ENCODE measurements around the gene BCL2L13. TPM values are rescaled to one million over a fixed set of nuclear protein-coding genes. Genes with fewer than 3 reads are reported as not detected.
A peak's percentile ranks its signal among the peaks of the same experiment; 100 is the strongest.

BCL2L13 gene
- total RNA-seq, 6 donors from 2014 or later, result 40.4 to 67.1 (median 45.7) TPM

GRCh38 chr22:17739196-17739975 is 100.8 kb downstream of the BCL2L13 start:
- TF ChIP-seq CTCF (IDR thresholded peaks at IDR 0.05) (no peak), POLR2A (IDR thresholded peaks at IDR 0.05) (no peak), EP300 (IDR thresholded peaks at IDR 0.05) (no peak), POLR2AphosphoS5 (IDR thresholded peaks at IDR 0.05) (no peak)
- 93 to 95% methylated on average over 28 of the region's 36 CpGs for whole genome bisulfite sequencing, 2 donors

GRCh38 chr22:17741866-17742526 is 103.4 kb downstream of the BCL2L13 start:
- Histone ChIP-seq H3K36me3 (peaks cover 0 to 20% (median 17%) of the 10 kb centered on the region in 4 donors), H3K27me3 (no peaks in the 10 kb centered on the region), H3K4me3 (no peak overlapping the region), H3K4me1 (peaks cover 0 to 7% (median 3%) of the 10 kb centered on the region in 4 donors), H3K9me3 (no peaks in the 10 kb centered on the region), H3K27ac (no peak overlapping the region)
- DNase-seq (no peak), ATAC-seq (ENCODE audit: low FRiP score in 2 of 2) (no peak)
- no peak for TF ChIP-seq POLR2AphosphoS5 (IDR thresholded peaks at IDR 0.05)
- 69 to 83% methylated on average over 15 to 17 of the region's 18 CpGs for WGBS, 2 donors

More at GRCh38 chr22:17739196-17739975, 100.8 kb downstream of the BCL2L13 start:
- Histone ChIP-seq H3K4me1 (peaks cover 0 to 7% (median 3%) of the 10 kb centered on the region in 4 donors), H3K27me3 (no peaks in the 10 kb centered on the region), H3K9me3 (no peaks in the 10 kb centered on the region), H3K27ac (no peak overlapping the region), H3K4me3 (no peak overlapping the region), H3K36me3 (peaks cover 11 to 41% (median 21%) of the 10 kb centered on the region in 4 donors)
- peak in 1 of 2 donors; percentile 65 for DNase-seq
- ATAC-seq (ENCODE audit: low FRiP score in 2 of 2), result no peak

- ATAC-seq (ENCODE audit: low FRiP score in 2 of 2), result peak; percentile 67 to 70
- peak in 1 of 2 donors; percentile 47 for DNase-seq
- Histone ChIP-seq H3K4me1 (peaks cover 0 to 7% (median 3%) of the 10 kb centered on the region in 4 donors), H3K4me3 (no peak overlapping the region), H3K27ac (no peak overlapping the region), H3K9me3 (no peaks in the 10 kb centered on the region), H3K27me3 (no peaks in the 10 kb centered on the region), H3K36me3 (peaks cover 0 to 20% (median 16%) of the 10 kb centered on the region in 4 donors)
- no peak for TF ChIP-seq EP300 (IDR thresholded peaks at IDR 0.05)
- TF ChIP-seq CTCF (IDR thresholded peaks at IDR 0.05), result peak; percentile 46 to 80 (median 66)
- WGBS, 2 donors, result 63 to 93% methylated on average over 5 to 8 of the region's 9 CpGs
Measured at GRCh38 chr22:17742527-17742902, 104.0 kb downstream of the BCL2L13 start.

- Histone ChIP-seq H3K4me1 (peaks cover 0 to 7% (median 3%) of the 10 kb centered on the region in 4 donors), H3K36me3 (peaks cover 0 to 13% (median 3%) of the 10 kb centered on the region in 4 donors), H3K4me3 (no peak overlapping the region), H3K27ac (no peak overlapping the region), H3K27me3 (no peaks in the 10 kb centered on the region), H3K9me3 (no peaks in the 10 kb centered on the region)
- no peak for TF ChIP-seq CTCF (IDR thresholded peaks at IDR 0.05)
- DNase-seq (no peak), ATAC-seq (ENCODE audit: low FRiP score in 2 of 2) (no peak)
- 87 to 93% methylated on average over 5 to 20 of the region's 25 CpGs for WGBS, 2 donors
Measured at GRCh38 chr22:17743661-17744411, 105.3 kb downstream of the BCL2L13 start.

GRCh38 chr22:17744430-17744829 is 105.9 kb downstream of the BCL2L13 start:
- 83 to 89% methylated on average over 1 to 7 of the region's 7 CpGs for WGBS, 2 donors
- TF ChIP-seq EP300 (IDR thresholded peaks at IDR 0.05) (no peak), POLR2A (IDR thresholded peaks at IDR 0.05) (no peak), CTCF (IDR thresholded peaks at IDR 0.05) (no peak), POLR2AphosphoS5 (IDR thresholded peaks at IDR 0.05) (no peak)
- no peak overlapping the region for H3K4me3 ChIP-seq
- peaks cover 0 to 7% (median 3%) of the 10 kb centered on the region in 4 donors for H3K4me1 ChIP-seq
- no peak overlapping the region for H3K27ac ChIP-seq
- ATAC-seq (ENCODE audit: low FRiP score in 2 of 2) (no peak), DNase-seq (no peak)
- peaks cover 0 to 7% (median under 1%) of the 10 kb centered on the region in 4 donors for H3K36me3 ChIP-seq
- H3K9me3 ChIP-seq, result no peaks in the 10 kb centered on the region
- H3K27me3 ChIP-seq, result no peaks in the 10 kb centered on the region
